DND-41 (cell line): Measurements from ENCODE around the gene COPA.

Source experiments
- CTCF ChIP-seq: IDR thresholded peaks from 2 replicates; pipeline ENCODE4 v1.5.1; 2012; ENCODE audit warnings: borderline replicate concordance, low read length, moderate library complexity, mild to moderate bottlenecking; ENCODE audit not compliant: poor library complexity, severe bottlenecking; ENCODE audit errors: extremely low read depth
- EZH2 ChIP-seq: IDR thresholded peaks from 3 replicates; pipeline ENCODE4 v1.6.1; 2012; ENCODE audit warnings: borderline replicate concordance, low read depth, mild to moderate bottlenecking, moderate library complexity, low read length, inconsistent platforms; ENCODE audit not compliant: severe bottlenecking

DNA sequence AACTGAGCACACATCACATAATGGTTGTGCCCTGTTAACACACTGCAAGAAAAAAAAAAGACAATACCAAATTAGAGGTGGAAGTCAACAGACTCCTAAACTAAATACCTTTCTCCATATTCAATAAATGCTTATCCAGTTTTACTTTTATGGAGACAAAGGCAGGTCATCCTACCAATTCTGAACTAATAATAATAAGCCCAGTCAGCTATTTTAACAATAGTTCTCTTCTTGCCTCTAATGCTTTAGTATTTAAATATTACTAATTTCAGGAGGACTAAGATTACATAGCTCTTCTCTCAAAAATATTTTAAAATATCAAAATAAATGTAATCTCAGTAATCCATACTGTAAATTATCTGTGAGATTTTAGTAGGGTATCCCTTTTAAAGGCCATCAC is 10.5 kb downstream of the COPA start:
- TF ChIP-seq EZH2 (no peak), CTCF (no peak)
